Neural cell (in vitro differentiated cells): Measurements from ENCODE around the gene SLC2A8. TPM values are rescaled to one million over a fixed set of nuclear protein-coding genes. Genes with fewer than 3 reads are reported as not detected.

Experiments
- H2AFZ ChIP-seq: fragments of 200-600, 300-800 bp; sonication (generic), shearing (Covaris generic); 2 replicates; pipeline ENCODE4 v1.6.0; 2014; ENCODE audit warnings: low read depth, mild to moderate bottlenecking, antibody characterized with exemption, low read length, moderate library complexity
- H3F3A ChIP-seq: fragments of 200-600 bp; shearing (Covaris generic); 2 replicates; pipeline ENCODE4 v1.6.1; 2016; ENCODE audit warnings: mild to moderate bottlenecking, moderate library complexity, mixed read lengths, antibody characterized with exemption, low read length; ENCODE audit not compliant: insufficient read depth, poor library complexity, severe bottlenecking
- H3K27ac ChIP-seq: fragments of 200-600, 300-800 bp; sonication (generic), shearing (Covaris generic); 2 replicates; pipeline ENCODE4 v1.5.1; 2014; ENCODE audit warnings: mild to moderate bottlenecking, low read length, moderate library complexity
- H3K27me3 ChIP-seq: fragments of 300-800, 200-600 bp; sonication (generic), shearing (Covaris generic); 2 replicates; pipeline ENCODE4 v1.6.0; 2014; ENCODE audit warnings: mild to moderate bottlenecking, low read depth, low read length, moderate library complexity; ENCODE audit not compliant: insufficient read depth
- H3K36me3 ChIP-seq: fragments of 300-800, 200-600 bp; sonication (generic), shearing (Covaris generic); 2 replicates; pipeline ENCODE4 v1.5.1; 2014; ENCODE audit warnings: mild to moderate bottlenecking, antibody characterized with exemption, low read length, moderate library complexity; ENCODE audit not compliant: insufficient read depth
- H3K4me2 ChIP-seq: fragments of 300-800, 200-600 bp; sonication (generic), shearing (Covaris generic); 2 replicates; pipeline ENCODE4 v1.6.0; 2014; ENCODE audit warnings: mild to moderate bottlenecking, low read length
- H3K4me3 ChIP-seq: fragments of 300-800, 200-600 bp; sonication (generic), shearing (Covaris generic); 2 replicates; pipeline ENCODE4 v1.5.1; 2014; ENCODE audit warnings: mild to moderate bottlenecking, low read length, moderate library complexity
- H3K79me2 ChIP-seq: fragments of 200-600 bp; shearing (Covaris generic); replicated peaks from 2 replicates; pipeline ENCODE4 v1.6.0; 2014; ENCODE audit warnings: mild to moderate bottlenecking, low read length, moderate library complexity; ENCODE audit not compliant: insufficient read depth
- H3K9ac ChIP-seq: fragments of 300-800, 200-600 bp; sonication (generic), shearing (Covaris generic); 2 replicates; pipeline ENCODE4 v1.6.1; 2016; ENCODE audit warnings: mild to moderate bottlenecking, low read length, mixed read lengths
- H3K9me2 ChIP-seq: fragments of 200-600 bp; shearing (Covaris generic); 2 replicates; pipeline ENCODE4 v1.6.1; 2016; ENCODE audit warnings: mild to moderate bottlenecking, low read length, mixed read lengths; ENCODE audit not compliant: insufficient read depth
- H3K9me3 ChIP-seq: fragments of 200-600, 300-800 bp; sonication (generic), shearing (Covaris generic); 2 replicates; pipeline ENCODE4 v1.6.1; 2016; ENCODE audit warnings: mild to moderate bottlenecking, mixed run types, low read length, moderate library complexity, mixed read lengths
- H4K20me1 ChIP-seq: fragments of 200-600 bp; shearing (Covaris generic); 2 replicates; pipeline ENCODE4 v1.6.1; 2016; ENCODE audit warnings: mild to moderate bottlenecking, mixed run types; ENCODE audit not compliant: insufficient read depth
- CTCF ChIP-seq: fragments of 450-650 bp; IDR thresholded peaks from 2 replicates; pipeline ENCODE4 v1.5.1; 2014; ENCODE audit warnings: antibody characterized with exemption, mild to moderate bottlenecking, moderate library complexity; ENCODE audit not compliant: poor library complexity, severe bottlenecking
- EP300 ChIP-seq: fragments of 450-650 bp; conservative IDR thresholded peaks from 2 replicates; pipeline ENCODE4 v1.6.1; 2014; ENCODE audit warnings: antibody characterized with exemption, mild to moderate bottlenecking, moderate library complexity; ENCODE audit not compliant: poor library complexity, severe bottlenecking
- EZH2 ChIP-seq: fragments of 200-600, 300-800 bp; shearing (Covaris generic), sonication (generic); IDR thresholded peaks from 2 replicates; pipeline ENCODE4 v1.6.1; 2014; ENCODE audit warnings: antibody characterized with exemption, low read length, borderline replicate concordance, mild to moderate bottlenecking; ENCODE audit not compliant: insufficient read depth, poor library complexity, severe bottlenecking
- MXI1 ChIP-seq: fragments of 450-650 bp; conservative IDR thresholded peaks from 2 replicates; pipeline ENCODE4 v1.6.1; 2014; ENCODE audit warnings: antibody characterized with exemption, mild to moderate bottlenecking; ENCODE audit not compliant: poor library complexity, severe bottlenecking
- POLR2AphosphoS5 ChIP-seq: IDR thresholded peaks from 2 replicates; pipeline ENCODE4 v1.6.1; 2012
- RAD21 ChIP-seq: fragments of 450-650 bp; conservative IDR thresholded peaks from 2 replicates; pipeline ENCODE4 v1.6.1; 2014; ENCODE audit warnings: antibody characterized with exemption, mild to moderate bottlenecking, moderate library complexity
- SMC3 ChIP-seq: fragments of 450-650 bp; conservative IDR thresholded peaks from 2 replicates; pipeline ENCODE4 v1.6.1; 2014; ENCODE audit warnings: antibody characterized with exemption, mild to moderate bottlenecking, moderate library complexity; ENCODE audit not compliant: poor library complexity
- TAF1 ChIP-seq: IDR thresholded peaks from 2 replicates; pipeline ENCODE4 v1.6.1; 2012; ENCODE audit warnings: low read depth
- polyA plus RNA-seq: library from polyadenylated mRNA; depleted of rRNA; stranded (reverse); fragments of >200 nt; gene quantifications from 2 replicates; pipeline ENCODE4 v1.2.3, GENCODE V29; 2014
- TF ChIP-seq, protein P1 (sequence below): IDR thresholded peaks from 2 replicates; pipeline ENCODE4 v1.6.1; 2012; ENCODE audit warnings: borderline replicate concordance

Gene SLC2A8
- polyA plus RNA-seq, 1 donor from 2014 or later = 10.2 TPM

GRCh38 chr9:127445851-127446712 is 49.1 kb downstream of the SLC2A8 start:
- no peak for TF ChIP-seq RAD21
- no peak for TF ChIP-seq CTCF
- TF ChIP-seq EZH2 = no peak
- TF ChIP-seq, protein P1, sequence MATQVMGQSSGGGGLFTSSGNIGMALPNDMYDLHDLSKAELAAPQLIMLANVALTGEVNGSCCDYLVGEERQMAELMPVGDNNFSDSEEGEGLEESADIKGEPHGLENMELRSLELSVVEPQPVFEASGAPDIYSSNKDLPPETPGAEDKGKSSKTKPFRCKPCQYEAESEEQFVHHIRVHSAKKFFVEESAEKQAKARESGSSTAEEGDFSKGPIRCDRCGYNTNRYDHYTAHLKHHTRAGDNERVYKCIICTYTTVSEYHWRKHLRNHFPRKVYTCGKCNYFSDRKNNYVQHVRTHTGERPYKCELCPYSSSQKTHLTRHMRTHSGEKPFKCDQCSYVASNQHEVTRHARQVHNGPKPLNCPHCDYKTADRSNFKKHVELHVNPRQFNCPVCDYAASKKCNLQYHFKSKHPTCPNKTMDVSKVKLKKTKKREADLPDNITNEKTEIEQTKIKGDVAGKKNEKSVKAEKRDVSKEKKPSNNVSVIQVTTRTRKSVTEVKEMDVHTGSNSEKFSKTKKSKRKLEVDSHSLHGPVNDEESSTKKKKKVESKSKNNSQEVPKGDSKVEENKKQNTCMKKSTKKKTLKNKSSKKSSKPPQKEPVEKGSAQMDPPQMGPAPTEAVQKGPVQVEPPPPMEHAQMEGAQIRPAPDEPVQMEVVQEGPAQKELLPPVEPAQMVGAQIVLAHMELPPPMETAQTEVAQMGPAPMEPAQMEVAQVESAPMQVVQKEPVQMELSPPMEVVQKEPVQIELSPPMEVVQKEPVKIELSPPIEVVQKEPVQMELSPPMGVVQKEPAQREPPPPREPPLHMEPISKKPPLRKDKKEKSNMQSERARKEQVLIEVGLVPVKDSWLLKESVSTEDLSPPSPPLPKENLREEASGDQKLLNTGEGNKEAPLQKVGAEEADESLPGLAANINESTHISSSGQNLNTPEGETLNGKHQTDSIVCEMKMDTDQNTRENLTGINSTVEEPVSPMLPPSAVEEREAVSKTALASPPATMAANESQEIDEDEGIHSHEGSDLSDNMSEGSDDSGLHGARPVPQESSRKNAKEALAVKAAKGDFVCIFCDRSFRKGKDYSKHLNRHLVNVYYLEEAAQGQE = no peak
- TF ChIP-seq EP300 = no peak
- TF ChIP-seq MXI1 = no peak
- TF ChIP-seq TAF1 = no peak
- TF ChIP-seq SMC3 = no peak
- TF ChIP-seq POLR2AphosphoS5 = no peak
- Histone ChIP-seq H3K27ac (no peak overlapping the region), H4K20me1 (no peaks in the 10 kb centered on the region)

DNA sequence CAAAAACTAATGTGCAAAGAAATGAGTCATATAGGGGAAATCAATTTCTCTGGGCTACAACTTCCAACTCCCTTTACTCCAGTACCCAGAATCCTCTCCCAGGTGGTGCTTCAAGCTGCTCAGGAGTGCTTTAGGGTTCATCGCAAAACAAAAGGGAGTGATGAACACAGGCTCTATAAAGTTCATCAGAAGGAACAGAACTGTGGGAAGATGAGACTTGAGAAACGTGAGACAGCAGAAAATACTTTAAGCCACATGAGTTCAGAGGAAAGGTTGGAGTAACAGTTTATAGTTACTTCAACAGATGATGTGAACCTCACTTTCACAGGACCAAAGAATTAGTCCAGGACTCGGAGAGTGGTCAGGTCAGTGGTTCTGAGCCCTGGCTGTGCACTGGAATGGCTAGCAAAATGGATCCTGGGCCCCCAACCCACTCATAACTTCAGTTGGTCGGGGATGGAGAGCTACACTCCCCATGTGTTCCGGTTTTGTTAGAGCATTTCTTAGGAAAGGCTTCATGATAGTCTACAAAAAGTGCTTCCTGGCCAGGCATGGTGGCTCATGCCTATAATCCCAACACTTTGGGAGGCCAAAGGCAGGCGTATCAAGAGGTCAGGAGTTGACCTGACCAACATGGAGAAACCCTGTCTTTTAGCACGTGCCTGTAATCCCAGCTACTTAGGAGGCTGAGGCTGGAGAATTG is 49.9 kb downstream of the SLC2A8 start:
- no peaks in the 10 kb centered on the region for H4K20me1 ChIP-seq
- H3K27ac ChIP-seq = no peak overlapping the region
- no peak for TF ChIP-seq EP300
- TF ChIP-seq, protein P1 = no peak
- no peak for TF ChIP-seq EZH2
- no peak for TF ChIP-seq POLR2AphosphoS5
- TF ChIP-seq CTCF = no peak
- TF ChIP-seq MXI1 = no peak
- no peak for TF ChIP-seq SMC3
- TF ChIP-seq RAD21 = no peak
- TF ChIP-seq TAF1 = no peak
- H3K9me2 ChIP-seq = no peaks in the 10 kb centered on the region
- no peaks in the 10 kb centered on the region for H3F3A ChIP-seq
- no peak overlapping the region for H3K9ac ChIP-seq
- peaks cover 8% of the 10 kb centered on the region for H3K79me2 ChIP-seq
- no peak overlapping the region for H3K4me2 ChIP-seq
- peaks cover 7% of the 10 kb centered on the region for H3K36me3 ChIP-seq
- no peaks in the 10 kb centered on the region for H3K27me3 ChIP-seq
- no peaks in the 10 kb centered on the region for H3K9me3 ChIP-seq
- H3K4me3 ChIP-seq = no peak overlapping the region
- no peak overlapping the region for H2AFZ ChIP-seq

More at GRCh38 chr9:127445851-127446712, 49.1 kb downstream of the SLC2A8 start:
- Histone ChIP-seq H3K36me3 (peaks cover 7% of the 10 kb centered on the region), H2AFZ (no peak overlapping the region), H3K9ac (no peak overlapping the region), H3K4me3 (no peak overlapping the region), H3K4me2 (no peak overlapping the region), H3F3A (no peaks in the 10 kb centered on the region), H3K9me3 (no peaks in the 10 kb centered on the region), H3K9me2 (no peaks in the 10 kb centered on the region), H3K79me2 (peaks cover 8% of the 10 kb centered on the region), H3K27me3 (no peaks in the 10 kb centered on the region)
